GM12878 (cell line): ENCODE results near the gene ATXN3. TPM values are rescaled to one million over a fixed set of nuclear protein-coding genes. Genes with fewer than 3 reads are reported as not detected.

Source experiments
- ASH2L ChIP-seq: fragments of 300-600, 200-600 bp; sonication (generic); IDR thresholded peaks from 2 replicates; pipeline ENCODE4 v1.6.1; 2017; ENCODE audit warnings: low read depth, mild to moderate bottlenecking, borderline replicate concordance
- ATF2 ChIP-seq: IDR thresholded peaks from 2 replicates; pipeline ENCODE4 v1.6.1; 2012; ENCODE audit warnings: low read length, inconsistent platforms
- ATF7 ChIP-seq: fragments of 450-650 bp; IDR thresholded peaks from 2 replicates; pipeline ENCODE4 v1.6.1; 2016; ENCODE audit warnings: low read depth, mild to moderate bottlenecking
- CBFB ChIP-seq: IDR thresholded peaks from 2 replicates; pipeline ENCODE4 v1.6.1; 2016; ENCODE audit warnings: antibody characterized with exemption, low read depth
- CBX3 ChIP-seq: fragments of 200-600 bp; sonication (generic); IDR thresholded peaks from 2 replicates; pipeline ENCODE4 v1.6.1; 2016; ENCODE audit warnings: low read depth, borderline replicate concordance
- CEBPB ChIP-seq, 2 experiments: fragments of 150-350 bp in 1 of 2; IDR thresholded peaks; 2 replicates each; pipeline ENCODE4 v1.6.1; 2012 to 2014; ENCODE audit warnings: low read depth in 2 of 2, low read length in 2 of 2, borderline replicate concordance in 1 of 2, inconsistent platforms in 1 of 2
- CHD4 ChIP-seq: fragments of 200-600 bp; sonication (generic); IDR thresholded peaks from 2 replicates; pipeline ENCODE4 v1.6.1; 2016; ENCODE audit warnings: mild to moderate bottlenecking
- EP300 ChIP-seq, 2 experiments: fragments of 150-350 bp in 1 of 2; IDR thresholded peaks; 2 replicates each; pipeline ENCODE4 v1.6.1; 2011 to 2012; ENCODE audit warnings: low read depth in 2 of 2, low read length in 2 of 2, borderline replicate concordance in 1 of 2, improper control_type of control experiment in 1 of 2, inconsistent platforms in 1 of 2; ENCODE audit not compliant: control insufficient read depth in 1 of 2
- ESRRA ChIP-seq: IDR thresholded peaks from 2 replicates; pipeline ENCODE4 v1.6.1; 2012; ENCODE audit warnings: mild to moderate bottlenecking, low read length, improper control_type of control experiment
- ETV6 ChIP-seq, 2 experiments: fragments of 450-650 bp in 1 of 2; IDR thresholded peaks in 1 of 2; conservative IDR thresholded peaks in 1 of 2; 2 replicates each; pipeline ENCODE4 v1.6.1; 2014; ENCODE audit warnings: antibody characterized with exemption in 1 of 2, borderline replicate concordance in 1 of 2, low read depth in 1 of 2, mild to moderate bottlenecking in 1 of 2, moderate library complexity in 1 of 2
- FOS ChIP-seq: IDR thresholded peaks from 3 replicates; pipeline ENCODE4 v1.6.1; 2011; ENCODE audit warnings: borderline replicate concordance; ENCODE audit not compliant: insufficient read length; ENCODE audit errors: extremely low read depth
- MAX ChIP-seq: IDR thresholded peaks from 2 replicates; pipeline ENCODE4 v1.6.1; 2012; ENCODE audit warnings: low read depth, low read length, improper control_type of control experiment
- MLLT1 ChIP-seq: fragments of 450-650 bp; IDR thresholded peaks from 2 replicates; pipeline ENCODE4 v1.6.1; 2016; ENCODE audit warnings: mild to moderate bottlenecking
- NFXL1 ChIP-seq: fragments of 450-650 bp; IDR thresholded peaks from 2 replicates; pipeline ENCODE4 v1.6.1; 2017; ENCODE audit warnings: antibody characterized with exemption, mild to moderate bottlenecking, borderline replicate concordance
- NR2F1 ChIP-seq: fragments of 450-650 bp; conservative IDR thresholded peaks from 2 replicates; pipeline ENCODE4 v1.6.1; 2017; ENCODE audit warnings: mild to moderate bottlenecking
- RAD21 ChIP-seq: IDR thresholded peaks from 2 replicates; pipeline ENCODE4 v1.6.1; 2011; ENCODE audit warnings: mild to moderate bottlenecking, low read depth, low read length, moderate library complexity; ENCODE audit not compliant: insufficient read depth
- RAD51 ChIP-seq: fragments of 450-650 bp; IDR thresholded peaks from 2 replicates; pipeline ENCODE4 v1.6.1; 2016; ENCODE audit warnings: moderate library complexity, mild to moderate bottlenecking, inconsistent platforms
- SKIL ChIP-seq: fragments of 450-650 bp; IDR thresholded peaks from 2 replicates; pipeline ENCODE4 v1.6.1; 2017; ENCODE audit warnings: mild to moderate bottlenecking, low read depth, inconsistent platforms; ENCODE audit not compliant: poor library complexity, severe bottlenecking
- TAF1 ChIP-seq: IDR thresholded peaks from 2 replicates; pipeline ENCODE4 v1.6.1; 2011; ENCODE audit warnings: mild to moderate bottlenecking, low read depth, low read length, borderline replicate concordance
- ZNF24 ChIP-seq: fragments of 450-650 bp; IDR thresholded peaks from 2 replicates; pipeline ENCODE4 v1.6.1; 2017; ENCODE audit warnings: antibody characterized with exemption, mild to moderate bottlenecking
- ZNF622 ChIP-seq: fragments of 450-650 bp; IDR thresholded peaks from 2 replicates; pipeline ENCODE4 v1.6.1; 2017; ENCODE audit warnings: mild to moderate bottlenecking, inconsistent platforms
- ZZZ3 ChIP-seq: IDR thresholded peaks from 2 replicates; pipeline ENCODE4 v1.6.1; 2011; ENCODE audit warnings: low read depth; ENCODE audit not compliant: control insufficient read depth, insufficient read length
- polyA plus RNA-seq, 11 experiments: library from polyadenylated mRNA; depleted of rRNA in 4 of 11; unstranded in 6 of 11; stranded (reverse) in 5 of 11; fragments of >200 nt; fragmentation: Nextera tagmentation in 4 of 11; fragmentation: Illumina TruSeq in 1 of 11; extraction: Ambion mirVana in 4 of 11; extraction: Trizol in 1 of 11; gene quantifications; 1 replicate in 1 of 11; 2 replicates in 10 of 11; pipeline versions ENCODE4 v1.2.1 to v1.2.3, GENCODE V29; 2011 to 2016; ENCODE audit warnings: inconsistent platforms in 2 of 11, missing spikeins in 2 of 11, low read depth in 1 of 11
- total RNA-seq, 4 experiments: library from RNA; depleted of rRNA in 3 of 4; stranded (reverse); fragments of >200 nt in 3 of 4; fragmentation: Illumina TruSeq in 1 of 4; extraction: Trizol in 1 of 4; gene quantifications; 2 replicates each; pipeline versions ENCODE4 v1.2.1 to v1.2.3, GENCODE V29; 2013 to 2021

ATXN3 gene
- total and polyA plus RNA-seq, 10 of the 15 experiments (the other 5 are each of a cell fraction or from before 2014, with no cell fraction given), result 15.1 to 27.3 (median 19.2) TPM

GRCh38 chr14:92106143-92106926 lies at the start of gene ATXN3 (continued):
- TF ChIP-seq SKIL (peak; percentile 66), CBX3 (no peak), EP300 (IDR thresholded peaks at IDR 0.05; ENCODE audit: borderline replicate concordance in 1 of 2, control insufficient read depth in 1 of 2, low read depth in 2 of 2, low read length in 2 of 2) (0 out of 4 replicates have a peak, but pooled peaks of 1 of the 2 experiments have one; percentile 24), TAF1 (0 out of 2 replicates have a peak, but pooled peaks have one; percentile 29), MLLT1 (no peak), RAD51 (peak; percentile 98), RAD21 (peak; percentile 39), ZZZ3 (no peak), ETV6 (conservative IDR thresholded peaks at IDR 0.05 in 1 of 2, IDR thresholded peaks at IDR 0.05 in 1 of 2; ENCODE audit: borderline replicate concordance in 1 of 2, low read depth in 1 of 2) (no peak), MAX (peak; percentile 97), NR2F1 (no peak), CHD4 (no peak), ATF7 (no peak), FOS (peak; percentile 33), ASH2L (peak; percentile 66; the same call in 1 of the 2 replicates), ESRRA (no peak), CEBPB (IDR thresholded peaks at IDR 0.05; ENCODE audit: borderline replicate concordance in 1 of 2, low read depth in 2 of 2, low read length in 2 of 2) (no peak), NFXL1 (no peak), CBFB (no peak), ZNF24 (0 out of 2 replicates have a peak, but pooled peaks have one; percentile 5), ATF2 (no peak), ZNF622 (no peak)
